Type B pancreatic cell (in vitro differentiated cells): ENCODE results near the gene HOXB8. TPM values are rescaled to one million over a fixed set of nuclear protein-coding genes. Genes with fewer than 3 reads are reported as not detected.

Experiments
- DNase-seq: peaks from one replicate; pipeline ENCODE4 v3.0.0; 2021; ENCODE audit warnings: mixed read lengths; ENCODE audit not compliant: unreplicated experiment; ENCODE audit errors: extremely low spot score
- H3K27ac Mint-ChIP-seq: 2 replicates; pipeline ENCODE4 v1.8.0; 2021; ENCODE audit warnings: mild to moderate bottlenecking, mixed read lengths
- H3K27me3 Mint-ChIP-seq: 2 replicates; pipeline ENCODE4 v1.8.0; 2021; ENCODE audit warnings: mixed read lengths
- H3K36me3 Mint-ChIP-seq: 2 replicates; pipeline ENCODE4 v1.8.0; 2021; ENCODE audit warnings: mixed read lengths
- H3K4me1 Mint-ChIP-seq: one replicate; pipeline ENCODE4 v1.8.0; 2021; ENCODE audit warnings: mixed read lengths; ENCODE audit not compliant: unreplicated experiment
- H3K4me3 Mint-ChIP-seq: 2 replicates; pipeline ENCODE4 v1.8.0; 2021; ENCODE audit warnings: mild to moderate bottlenecking, mixed read lengths
- H3K9me3 Mint-ChIP-seq: 2 replicates; pipeline ENCODE4 v1.8.0; 2021; ENCODE audit warnings: mixed read lengths
- total RNA-seq: library from RNA; stranded (reverse); gene quantifications from 2 replicates; pipeline ENCODE4 v1.2.1, GENCODE V29; 2021; ENCODE audit warnings: low replicate concordance
- TF ChIP-seq, protein P1 (sequence below): fragments of 200-600 bp; sonication (generic); conservative IDR thresholded peaks from 2 replicates; pipeline ENCODE4 v1.5.0; 2021; ENCODE audit warnings: antibody characterized with exemption, mild to moderate bottlenecking

HOXB8 gene
- total RNA-seq, 1 donor from 2014 or later, result 16.0 TPM

DNA sequence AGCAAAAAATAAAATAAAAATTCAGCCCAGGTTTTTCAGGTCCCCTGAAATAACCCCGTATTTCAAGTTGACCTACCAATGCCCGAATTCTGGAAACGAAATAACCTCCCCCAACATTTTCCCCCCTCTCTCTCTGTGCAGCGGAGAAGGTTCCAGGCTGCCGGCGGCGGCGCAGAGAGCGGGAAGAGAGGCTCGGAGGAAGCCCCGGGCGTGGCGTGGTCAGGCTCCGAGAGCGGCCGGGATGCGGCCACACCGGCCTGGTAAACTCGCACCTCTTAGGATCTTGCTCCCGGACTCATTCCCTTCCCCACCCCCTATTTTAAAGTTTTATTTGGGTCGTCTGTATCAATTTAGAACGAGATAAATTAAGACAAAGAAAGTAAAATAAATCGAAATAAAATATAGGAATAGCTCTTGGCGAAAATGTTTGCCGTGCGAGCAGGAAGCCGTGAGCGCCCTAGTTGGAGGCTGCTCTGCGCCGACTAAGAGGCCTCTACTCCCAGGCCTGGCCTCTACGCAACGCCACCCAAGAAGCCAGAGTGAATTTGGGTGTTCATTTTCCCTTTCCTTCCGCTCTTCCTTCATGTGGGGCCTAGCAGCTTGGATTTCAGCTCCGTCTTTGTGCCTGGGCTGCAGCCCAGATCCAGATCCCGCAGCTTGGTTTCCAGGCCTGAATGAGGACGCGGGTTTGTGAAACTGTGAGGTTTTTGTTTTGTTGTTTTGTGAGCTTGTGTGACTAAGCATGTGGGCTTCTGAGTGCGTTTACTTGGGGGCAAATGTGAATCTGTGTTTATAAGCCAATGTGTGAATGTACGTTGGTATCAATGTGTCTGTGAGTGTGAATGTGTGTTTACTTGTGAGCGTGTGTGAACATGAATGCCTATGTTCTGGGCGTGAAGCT, 8.9 kb downstream of the HOXB8 start:
- no peak for DNase-seq
- no peaks in the 10 kb centered on the region for H3K9me3 Mint-ChIP-seq
- TF ChIP-seq, protein P1, sequence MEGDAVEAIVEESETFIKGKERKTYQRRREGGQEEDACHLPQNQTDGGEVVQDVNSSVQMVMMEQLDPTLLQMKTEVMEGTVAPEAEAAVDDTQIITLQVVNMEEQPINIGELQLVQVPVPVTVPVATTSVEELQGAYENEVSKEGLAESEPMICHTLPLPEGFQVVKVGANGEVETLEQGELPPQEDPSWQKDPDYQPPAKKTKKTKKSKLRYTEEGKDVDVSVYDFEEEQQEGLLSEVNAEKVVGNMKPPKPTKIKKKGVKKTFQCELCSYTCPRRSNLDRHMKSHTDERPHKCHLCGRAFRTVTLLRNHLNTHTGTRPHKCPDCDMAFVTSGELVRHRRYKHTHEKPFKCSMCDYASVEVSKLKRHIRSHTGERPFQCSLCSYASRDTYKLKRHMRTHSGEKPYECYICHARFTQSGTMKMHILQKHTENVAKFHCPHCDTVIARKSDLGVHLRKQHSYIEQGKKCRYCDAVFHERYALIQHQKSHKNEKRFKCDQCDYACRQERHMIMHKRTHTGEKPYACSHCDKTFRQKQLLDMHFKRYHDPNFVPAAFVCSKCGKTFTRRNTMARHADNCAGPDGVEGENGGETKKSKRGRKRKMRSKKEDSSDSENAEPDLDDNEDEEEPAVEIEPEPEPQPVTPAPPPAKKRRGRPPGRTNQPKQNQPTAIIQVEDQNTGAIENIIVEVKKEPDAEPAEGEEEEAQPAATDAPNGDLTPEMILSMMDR, result no peak

DNA sequence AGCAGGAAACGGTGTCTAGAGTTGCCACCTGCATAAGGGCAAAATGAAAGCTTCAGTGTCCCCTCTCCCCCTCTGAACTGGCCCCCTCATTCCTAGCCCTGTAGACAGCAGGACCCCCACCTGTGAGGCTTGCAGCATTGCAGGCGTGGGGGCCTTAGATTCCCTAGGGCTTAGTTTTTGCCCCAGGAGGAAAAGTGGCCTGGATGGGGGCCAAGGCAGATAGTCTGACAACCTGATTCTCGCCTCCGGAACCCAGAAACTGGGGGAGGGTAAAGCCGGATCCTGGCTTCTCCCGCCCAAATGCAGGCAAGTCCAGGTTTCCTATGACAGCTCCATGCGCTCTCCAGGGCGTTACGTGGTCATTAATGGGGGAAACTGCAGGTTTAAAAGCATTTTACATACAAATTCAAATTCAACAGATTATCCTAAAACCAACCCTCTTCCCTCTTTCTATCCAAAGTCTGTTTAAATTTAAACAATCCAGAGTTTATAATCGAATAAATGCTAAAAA, 9.6 kb downstream of the HOXB8 start:
- H3K27me3 Mint-ChIP-seq, result peaks cover 94% of the 10 kb centered on the region
- no peak for DNase-seq
- no peaks in the 10 kb centered on the region for H3K9me3 Mint-ChIP-seq
- no peak overlapping the region for H3K27ac Mint-ChIP-seq
- H3K36me3 Mint-ChIP-seq, result peaks cover 21% of the 10 kb centered on the region
- TF ChIP-seq, protein P1, result no peak
- H3K4me3 Mint-ChIP-seq, result no peak overlapping the region
- H3K4me1 Mint-ChIP-seq, result peaks cover 9% of the 10 kb centered on the region

More for the DNA sequence above, 8.9 kb downstream of the HOXB8 start:
- H3K4me1 Mint-ChIP-seq, result peaks cover 11% of the 10 kb centered on the region
- H3K27ac Mint-ChIP-seq, result no peak overlapping the region
- peaks cover 18% of the 10 kb centered on the region for H3K36me3 Mint-ChIP-seq
- H3K4me3 Mint-ChIP-seq, result peak overlapping the region; percentile 21
- peaks cover 93% of the 10 kb centered on the region for H3K27me3 Mint-ChIP-seq

DNA sequence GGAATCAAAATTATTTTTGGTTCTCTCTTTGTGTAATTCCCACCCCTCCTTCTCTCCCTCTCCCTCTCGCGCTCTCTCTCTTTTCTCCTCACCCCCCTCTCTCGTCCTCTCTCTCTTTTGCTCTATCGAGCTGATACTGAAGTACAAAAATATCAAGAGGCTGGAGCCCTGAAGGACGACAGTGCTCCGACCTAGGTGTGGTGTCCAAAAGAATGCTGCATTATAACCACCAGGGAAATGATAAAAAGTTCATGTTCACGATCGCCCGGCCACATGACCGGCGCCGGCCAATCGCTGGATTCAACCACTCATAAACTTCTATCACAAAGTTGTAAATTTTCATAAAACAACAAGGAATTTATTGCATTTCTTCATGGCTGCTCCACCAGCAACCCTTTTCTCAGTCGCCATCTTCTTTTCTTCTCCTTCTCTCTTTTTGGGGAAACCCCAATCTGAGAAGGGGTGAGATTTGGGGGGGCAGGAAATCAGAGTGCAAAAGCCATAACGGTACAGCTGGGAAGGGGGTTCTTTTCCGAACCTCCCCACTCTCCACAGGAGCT, 10.2 kb downstream of the HOXB8 start, which contains the start of gene HOXB6:
Gene HOXB6, minus strand, starts transcription at position 217 of the 560 bp plus-strand sequence. CDS start 6,836 bp downstream, outside the sequence.
- peaks cover 99% of the 10 kb centered on the region for H3K27me3 Mint-ChIP-seq
- DNase-seq, result no peak
- H3K4me3 Mint-ChIP-seq, result peak within 1 kb of the TSS; percentile 84
- H3K9me3 Mint-ChIP-seq, result no peaks in the 10 kb centered on the region
- peak within 1 kb of the TSS; percentile 66 for H3K27ac Mint-ChIP-seq
- peaks cover 22% of the 10 kb centered on the region for H3K36me3 Mint-ChIP-seq
- TF ChIP-seq, protein P1, result no peak
- H3K4me1 Mint-ChIP-seq, result peaks cover 15% of the 10 kb centered on the region

- peaks cover 14% of the 10 kb centered on the region for H3K4me1 Mint-ChIP-seq
- H3K27ac Mint-ChIP-seq, result peak overlapping the region; percentile 66
- peak overlapping the region; percentile 84 for H3K4me3 Mint-ChIP-seq
- TF ChIP-seq, protein P1, result no peak
- peaks cover 26% of the 10 kb centered on the region for H3K36me3 Mint-ChIP-seq
- no peaks in the 10 kb centered on the region for H3K9me3 Mint-ChIP-seq
- no peak for DNase-seq
- peaks cover 99% of the 10 kb centered on the region for H3K27me3 Mint-ChIP-seq
Observed at GRCh38 chr17:48603959-48604769, 10.9 kb downstream of the HOXB8 start.
